GM12878 (cell line): ENCODE measurements around the gene ESRRB. TPM values are rescaled to one million over a fixed set of nuclear protein-coding genes. Genes with fewer than 3 reads are reported as not detected.

Experiments
- ATAC-seq: fragments of 200-7000 bp; cut with Tn5 transposase; 3 replicates; pipeline ENCODE4 v1.9.1; 2020; ENCODE audit warnings: mild to moderate bottlenecking, moderate library complexity
- BruUV-seq: library from RNA; stranded (reverse); fragments of 400-500 nt; replicated peaks from 2 replicates; lab custom pipeline; 2021; lab: Mats Ljungman, UMichigan
- CTCF ChIA-PET: fragments of 300-600 bp; sonication (Branson Sonifier 250); formaldehyde crosslinking; extraction: SDS; loops from one replicate; lab custom pipeline; 2021; ENCODE audit warnings: inconsistent platforms; lab: Yijun Ruan, JAX
- POLR2A ChIA-PET: fragments of 350-600 bp; formaldehyde crosslinking; extraction: SDS; loops from one replicate; lab custom pipeline; 2021; ENCODE audit warnings: inconsistent platforms; lab: Charles Lee
- RAD21 ChIA-PET: fragments of 300-600 bp; sonication (Branson Sonifier 250); formaldehyde crosslinking; loops from one replicate; lab custom pipeline; 2023; ENCODE audit warnings: antibody characterized with exemption; ENCODE audit not compliant: unreplicated experiment; lab: Charles Lee
- SMC1A ChIA-PET: fragments of 300-600 bp; sonication (Branson Sonifier 250); formaldehyde crosslinking; loops from one replicate; lab custom pipeline; 2023; ENCODE audit not compliant: unreplicated experiment, uncharacterized antibody; lab: Charles Lee
- DNase-seq: peaks from one replicate; pipeline ENCODE4 v3.0.0-alpha.2; 2011; ENCODE audit warnings: low read depth, low spot score
- FAIRE-seq: peaks from 3 replicates; lab custom pipeline; 2011; peaks lifted over from hg19 to GRCh38; lab: Jason Lieb, UNC
- H2AFZ ChIP-seq: 2 replicates; pipeline ENCODE4 v1.6.0; 2011; ENCODE audit warnings: low read depth, low read length, control low read depth; ENCODE audit not compliant: control insufficient read depth
- H3K27ac ChIP-seq: 2 replicates; pipeline ENCODE4 v1.5.1; 2011; ENCODE audit warnings: control low read depth; ENCODE audit not compliant: control insufficient read depth, insufficient read depth
- H3K27me3 ChIP-seq, 2 experiments: replicated peaks in 1 of 2; 2 replicates each; pipeline versions ENCODE4 v1.6.0 to v1.6.1; 2011; ENCODE audit warnings: low read length in 1 of 2; ENCODE audit not compliant: control insufficient read depth in 2 of 2, insufficient read depth in 2 of 2
- H3K36me3 ChIP-seq, 2 experiments: 2 replicates each; pipeline ENCODE4 v1.5.1; 2011; ENCODE audit warnings: low read length in 1 of 2; ENCODE audit not compliant: control insufficient read depth in 2 of 2, insufficient read depth in 2 of 2
- H3K4me1 ChIP-seq: 2 replicates; pipeline ENCODE4 v1.6.1; 2011; ENCODE audit warnings: mild to moderate bottlenecking, low read length, moderate library complexity, mixed read lengths; ENCODE audit not compliant: control insufficient read depth, insufficient read depth
- H3K4me2 ChIP-seq: 2 replicates; pipeline ENCODE4 v1.6.0; 2011; ENCODE audit warnings: control low read depth; ENCODE audit not compliant: control insufficient read depth, insufficient read depth
- H3K4me3 ChIP-seq: fragments of 200-600 bp; sonication (generic); 2 replicates; pipeline ENCODE4 v1.5.1; 2016
- H3K79me2 ChIP-seq: 2 replicates; pipeline ENCODE4 v1.6.0; 2011; ENCODE audit warnings: low read length; ENCODE audit not compliant: control insufficient read depth, insufficient read depth
- H3K9ac ChIP-seq: 2 replicates; pipeline ENCODE4 v1.8.0; 2011; ENCODE audit warnings: low read length, control low read depth, mixed read lengths; ENCODE audit not compliant: control insufficient read depth, insufficient read depth
- H3K9me3 ChIP-seq: replicated peaks from 3 replicates; pipeline ENCODE4 v1.5.1; 2011; ENCODE audit warnings: mild to moderate bottlenecking, low read length; ENCODE audit not compliant: control insufficient read depth, insufficient read depth
- H4K20me1 ChIP-seq: 2 replicates; pipeline ENCODE4 v1.6.0; 2011; ENCODE audit not compliant: control insufficient read depth, insufficient read depth
- CBX5 ChIP-seq: sonication (generic); IDR thresholded peaks from 2 replicates; pipeline ENCODE4 v1.6.1; 2016; ENCODE audit warnings: low read depth, moderate library complexity, mild to moderate bottlenecking, inconsistent platforms
- FOXK2 ChIP-seq: fragments of 450-650 bp; IDR thresholded peaks from 2 replicates; pipeline ENCODE4 v1.6.1; 2017; ENCODE audit warnings: mild to moderate bottlenecking, moderate library complexity
- GATAD2B ChIP-seq: fragments of 450-650 bp; conservative IDR thresholded peaks from 2 replicates; pipeline ENCODE4 v1.6.1; 2017; ENCODE audit warnings: low read depth, mild to moderate bottlenecking, moderate library complexity
- HCFC1 ChIP-seq: fragments of 150-350 bp; IDR thresholded peaks from 2 replicates; pipeline ENCODE4 v1.6.1; 2014; ENCODE audit warnings: low read length
- IKZF2 ChIP-seq, 2 experiments: fragments of 450-650 bp; IDR thresholded peaks; 2 replicates each; pipeline ENCODE4 v1.6.1; 2017; ENCODE audit warnings: mild to moderate bottlenecking in 2 of 2, moderate library complexity in 2 of 2
- JUND ChIP-seq: IDR thresholded peaks from 2 replicates; pipeline ENCODE4 v1.6.1; 2012; ENCODE audit warnings: low read depth, mild to moderate bottlenecking, low read length, improper control_type of control experiment, moderate library complexity
- NR2F1 ChIP-seq: fragments of 450-650 bp; conservative IDR thresholded peaks from 2 replicates; pipeline ENCODE4 v1.6.1; 2017; ENCODE audit warnings: mild to moderate bottlenecking
- RBBP5 ChIP-seq: fragments of 200-600 bp; sonication (generic); conservative IDR thresholded peaks from 2 replicates; pipeline ENCODE4 v1.6.1; 2016
- RFX5 ChIP-seq: IDR thresholded peaks from 2 replicates; pipeline ENCODE4 v1.6.1; 2011; ENCODE audit warnings: low read depth, low read length, improper control_type of control experiment
- SMAD5 ChIP-seq: IDR thresholded peaks from 2 replicates; pipeline ENCODE4 v1.6.1; 2016; ENCODE audit warnings: antibody characterized with exemption, low read depth
- SPI1 ChIP-seq: IDR thresholded peaks from 2 replicates; pipeline ENCODE4 v1.6.1; 2011; ENCODE audit warnings: low read depth, mild to moderate bottlenecking, low read length, moderate library complexity, borderline replicate concordance; ENCODE audit not compliant: insufficient read depth
- WGBS: methylation state at CpG from one replicate; pipeline ENCODE4 v1.1.6; 2016; ENCODE audit warnings: low lambda C conversion rate; ENCODE audit not compliant: insufficient replicate concordance, insufficient coverage; ENCODE audit errors: missing lambda C conversion rate; 5-methylcytosine and 5-hydroxymethylcytosine counted together
- in situ Hi-C: fragments of 300-500 bp; cut with MboI; formaldehyde crosslinking; loops from 9 replicates; pipeline ENCODE4 v1.14.3; 2018; ENCODE audit warnings: mixed read lengths
- intact Hi-C: fragments of 100-400 bp; cut with micrococcal nuclease; formaldehyde crosslinking; loops from one replicate; pipeline ENCODE4 v1.14.2; 2022; ENCODE audit not compliant: unreplicated experiment
- polyA plus RNA-seq, 11 experiments: library from polyadenylated mRNA; depleted of rRNA in 4 of 11; unstranded in 6 of 11; stranded (reverse) in 5 of 11; fragments of >200 nt; fragmentation: Nextera tagmentation in 4 of 11; fragmentation: Illumina TruSeq in 1 of 11; extraction: Ambion mirVana in 4 of 11; extraction: Trizol in 1 of 11; gene quantifications; 1 replicate in 1 of 11; 2 replicates in 10 of 11; pipeline versions ENCODE4 v1.2.1 to v1.2.3, GENCODE V29; 2011 to 2016; ENCODE audit warnings: inconsistent platforms in 2 of 11, missing spikeins in 2 of 11, low read depth in 1 of 11
- total RNA-seq, 4 experiments: library from RNA; depleted of rRNA in 3 of 4; stranded (reverse); fragments of >200 nt in 3 of 4; fragmentation: Illumina TruSeq in 1 of 4; extraction: Trizol in 1 of 4; gene quantifications; 2 replicates each; pipeline versions ENCODE4 v1.2.1 to v1.2.3, GENCODE V29; 2013 to 2021
- TF ChIP-seq, protein P1 (sequence below), 3 experiments: IDR thresholded peaks in 2 of 3; conservative IDR thresholded peaks in 1 of 3; 2 replicates each; pipeline ENCODE4 v1.5.1; 2011; ENCODE audit warnings: low read depth in 3 of 3, low read length in 3 of 3, mild to moderate bottlenecking in 3 of 3, control low read depth in 2 of 3, moderate library complexity in 2 of 3, inconsistent platforms in 1 of 3, mixed read lengths in 1 of 3; ENCODE audit not compliant: control insufficient read depth in 2 of 3, insufficient read depth in 1 of 3; ENCODE audit errors: extremely low read depth in 1 of 3
- TF ChIP-seq, protein P2 (sequence below): fragments of 450-650 bp; formaldehyde crosslinking; IDR thresholded peaks from 2 replicates; pipeline ENCODE4 v1.5.0; 2022; ENCODE audit warnings: mild to moderate bottlenecking, missing genetic modification characterization

Gene ESRRB
- total and polyA plus RNA-seq, 10 of the 15 experiments (the other 5 are each of a cell fraction or from before 2014, with no cell fraction given): 0.03 to 0.73 (median 0.11) TPM; not detected in 6

DNA sequence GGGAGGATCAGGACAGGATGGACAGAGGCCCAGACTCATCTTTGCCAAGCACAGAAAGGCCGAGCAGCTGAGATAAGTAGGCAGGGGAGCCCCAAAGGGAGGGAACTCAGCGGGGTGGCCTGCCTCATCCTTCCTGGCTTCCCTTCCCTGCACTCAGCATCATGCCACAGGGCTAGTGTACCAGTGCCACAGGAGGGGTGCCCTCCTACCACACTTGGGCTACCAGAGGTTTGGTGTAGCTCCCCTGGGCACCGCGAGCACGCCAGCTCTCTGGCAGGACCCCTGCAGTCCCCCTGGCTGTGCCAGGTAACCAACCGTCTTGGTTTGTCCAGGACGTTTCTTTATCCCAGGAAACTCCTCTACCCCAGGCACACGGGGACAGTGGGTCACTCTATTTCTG, 123.5 kb downstream of the ESRRB start:
- no peak overlapping the region for H3K9ac ChIP-seq
- intact Hi-C loops: no loop called here
- 0 out of 2 replicates have a peak, but pooled peaks have one; percentile 21 for TF ChIP-seq FOXK2
- TF ChIP-seq RBBP5: no peak
- no peak for TF ChIP-seq NR2F1
- TF ChIP-seq RFX5: no peak
- TF ChIP-seq CBX5: no peak
- TF ChIP-seq, all 136 proteins: peak for 1
- SMC1A ChIA-PET: interaction anchor here (0.7 to 1.8 kb wide), 2 partner anchors 42 to 44 kb away, joined by 3 to 4 read pairs; no protein-coding TSS in a partner anchor
- Histone ChIP-seq H4K20me1 (no peaks in the 10 kb centered on the region), H3K4me3 (no peak overlapping the region), H3K9me3 (no peaks in the 10 kb centered on the region; the same call in 2 of the 3 replicates), H3K27ac (no peak overlapping the region), H3K79me2 (no peaks in the 10 kb centered on the region), H3K36me3 (no peaks in the 10 kb centered on the region), H2AFZ (no peak overlapping the region), H3K4me2 (no peak overlapping the region), H3K4me1 (no peaks in the 10 kb centered on the region), H3K27me3 (no peaks in the 10 kb centered on the region)
- RAD21 ChIA-PET: interaction anchor here (0.9 kb wide), 1 partner anchor 43 kb away, joined by 3 read pairs; no protein-coding TSS in a partner anchor
- ATAC-seq: no peak
- in situ Hi-C loops: no loop called here
- POLR2A ChIA-PET: no interaction called here
- CTCF ChIA-PET: interaction anchor here (1.6 kb wide), 1 partner anchor 44 kb away, joined by 7 read pairs; no protein-coding TSS in a partner anchor
- FAIRE-seq: no peak
- DNase-seq: no peak
- whole genome bisulfite sequencing: 39% methylated on average over 8 of the region's 8 CpGs
- BruUV-seq: no TSS peak

DNA sequence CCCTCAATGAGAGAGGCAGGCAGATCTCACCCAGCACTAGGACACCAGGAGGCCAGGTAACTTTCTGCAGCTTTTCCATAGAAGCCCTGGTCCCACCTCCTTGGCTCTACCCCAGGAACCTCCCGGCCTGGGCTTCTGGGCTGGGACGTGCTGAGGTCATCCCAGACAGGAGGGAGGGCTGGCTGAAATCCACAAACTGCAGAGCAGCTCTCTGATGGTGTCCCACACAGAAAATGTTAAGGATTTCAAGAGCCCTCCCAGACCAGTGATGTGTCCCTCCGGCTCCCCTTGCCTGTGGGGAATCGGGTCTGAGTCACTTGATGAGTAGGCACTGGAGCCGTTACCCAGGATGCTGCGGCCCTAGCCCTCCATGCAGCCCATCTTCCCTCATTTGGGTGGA, 124.1 kb downstream of the ESRRB start:
- 14% methylated on average over 6 of the region's 6 CpGs for WGBS
- Histone ChIP-seq H4K20me1 (no peaks in the 10 kb centered on the region), H2AFZ (no peak overlapping the region), H3K27me3 (no peaks in the 10 kb centered on the region; a peak in 1 of 4 replicates), H3K27ac (no peak overlapping the region), H3K4me1 (no peaks in the 10 kb centered on the region), H3K4me2 (no peak overlapping the region), H3K9me3 (no peaks in the 10 kb centered on the region; the same call in 2 of the 3 replicates), H3K9ac (no peak overlapping the region), H3K36me3 (no peaks in the 10 kb centered on the region), H3K79me2 (no peaks in the 10 kb centered on the region), H3K4me3 (no peak overlapping the region)
- POLR2A ChIA-PET: no interaction called here
- BruUV-seq: no TSS peak
- intact Hi-C loops: no loop called here
- SMC1A ChIA-PET: interaction anchor here (0.7 to 1.8 kb wide), 3 partner anchors 14 to 44 kb away, joined by 3 to 5 read pairs (median 4); no protein-coding TSS in a partner anchor
- no peak for FAIRE-seq
- in situ Hi-C loops: no loop called here
- ATAC-seq: no peak
- CTCF ChIA-PET: interaction anchor here (1.5 to 1.6 kb wide), 2 partner anchors 11 to 44 kb away, joined by 4 to 7 read pairs; no protein-coding TSS in a partner anchor
- RAD21 ChIA-PET: interaction anchor here (0.9 kb wide), 1 partner anchor 43 kb away, joined by 3 read pairs; no protein-coding TSS in a partner anchor
- no peak for DNase-seq
- TF ChIP-seq SMAD5 (no peak), JUND (no peak), IKZF2 (IDR thresholded peaks at IDR 0.05) (no peak), HCFC1 (no peak), GATAD2B (no peak), SPI1 (no peak)
- TF ChIP-seq, protein P1, sequence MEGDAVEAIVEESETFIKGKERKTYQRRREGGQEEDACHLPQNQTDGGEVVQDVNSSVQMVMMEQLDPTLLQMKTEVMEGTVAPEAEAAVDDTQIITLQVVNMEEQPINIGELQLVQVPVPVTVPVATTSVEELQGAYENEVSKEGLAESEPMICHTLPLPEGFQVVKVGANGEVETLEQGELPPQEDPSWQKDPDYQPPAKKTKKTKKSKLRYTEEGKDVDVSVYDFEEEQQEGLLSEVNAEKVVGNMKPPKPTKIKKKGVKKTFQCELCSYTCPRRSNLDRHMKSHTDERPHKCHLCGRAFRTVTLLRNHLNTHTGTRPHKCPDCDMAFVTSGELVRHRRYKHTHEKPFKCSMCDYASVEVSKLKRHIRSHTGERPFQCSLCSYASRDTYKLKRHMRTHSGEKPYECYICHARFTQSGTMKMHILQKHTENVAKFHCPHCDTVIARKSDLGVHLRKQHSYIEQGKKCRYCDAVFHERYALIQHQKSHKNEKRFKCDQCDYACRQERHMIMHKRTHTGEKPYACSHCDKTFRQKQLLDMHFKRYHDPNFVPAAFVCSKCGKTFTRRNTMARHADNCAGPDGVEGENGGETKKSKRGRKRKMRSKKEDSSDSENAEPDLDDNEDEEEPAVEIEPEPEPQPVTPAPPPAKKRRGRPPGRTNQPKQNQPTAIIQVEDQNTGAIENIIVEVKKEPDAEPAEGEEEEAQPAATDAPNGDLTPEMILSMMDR (IDR thresholded peaks at IDR 0.05 in 2 of 3, conservative IDR thresholded peaks at IDR 0.05 in 1 of 3; ENCODE audit: control insufficient read depth in 2 of 3, extremely low read depth in 1 of 3, insufficient read depth in 1 of 3, low read depth in 3 of 3, low read length in 3 of 3): no peak
- TF ChIP-seq, protein P2, sequence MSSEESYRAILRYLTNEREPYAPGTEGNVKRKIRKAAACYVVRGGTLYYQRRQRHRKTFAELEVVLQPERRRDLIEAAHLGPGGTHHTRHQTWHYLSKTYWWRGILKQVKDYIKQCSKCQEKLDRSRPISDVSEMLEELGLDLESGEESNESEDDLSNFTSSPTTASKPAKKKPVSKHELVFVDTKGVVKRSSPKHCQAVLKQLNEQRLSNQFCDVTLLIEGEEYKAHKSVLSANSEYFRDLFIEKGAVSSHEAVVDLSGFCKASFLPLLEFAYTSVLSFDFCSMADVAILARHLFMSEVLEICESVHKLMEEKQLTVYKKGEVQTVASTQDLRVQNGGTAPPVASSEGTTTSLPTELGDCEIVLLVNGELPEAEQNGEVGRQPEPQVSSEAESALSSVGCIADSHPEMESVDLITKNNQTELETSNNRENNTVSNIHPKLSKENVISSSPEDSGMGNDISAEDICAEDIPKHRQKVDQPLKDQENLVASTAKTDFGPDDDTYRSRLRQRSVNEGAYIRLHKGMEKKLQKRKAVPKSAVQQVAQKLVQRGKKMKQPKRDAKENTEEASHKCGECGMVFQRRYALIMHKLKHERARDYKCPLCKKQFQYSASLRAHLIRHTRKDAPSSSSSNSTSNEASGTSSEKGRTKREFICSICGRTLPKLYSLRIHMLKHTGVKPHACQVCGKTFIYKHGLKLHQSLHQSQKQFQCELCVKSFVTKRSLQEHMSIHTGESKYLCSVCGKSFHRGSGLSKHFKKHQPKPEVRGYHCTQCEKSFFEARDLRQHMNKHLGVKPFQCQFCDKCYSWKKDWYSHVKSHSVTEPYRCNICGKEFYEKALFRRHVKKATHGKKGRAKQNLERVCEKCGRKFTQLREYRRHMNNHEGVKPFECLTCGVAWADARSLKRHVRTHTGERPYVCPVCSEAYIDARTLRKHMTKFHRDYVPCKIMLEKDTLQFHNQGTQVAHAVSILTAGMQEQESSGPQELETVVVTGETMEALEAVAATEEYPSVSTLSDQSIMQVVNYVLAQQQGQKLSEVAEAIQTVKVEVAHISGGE (CRISPR knock-in tag): no peak
